PC-9 (cell line): Measurements from ENCODE around the gene GATA6. TPM values are rescaled to one million over a fixed set of nuclear protein-coding genes. Genes with fewer than 3 reads are reported as not detected.

Source experiments
- BruUV-seq: library from RNA; stranded (reverse); fragments of 400-500 nt; replicated peaks from 2 replicates; lab custom pipeline; 2021; lab: Mats Ljungman, UMichigan
- CTCF ChIA-PET: fragments of 300-600 bp; sonication (Branson Sonifier 250); formaldehyde crosslinking; loops from one replicate; lab custom pipeline; 2022; ENCODE audit warnings: antibody characterized with exemption; lab: Charles Lee
- POLR2A ChIA-PET: fragments of 300-600 bp; sonication (Branson Sonifier 250); formaldehyde crosslinking; loops from one replicate; lab custom pipeline; 2022; ENCODE audit warnings: antibody characterized with exemption; ENCODE audit not compliant: unreplicated experiment; lab: Charles Lee
- DNase-seq, 2 experiments: peaks; one replicate each; pipeline versions ENCODE4 v3.0.0 to v3.0.0-alpha.2; 2015 to 2022; ENCODE audit warnings: mixed read lengths in 1 of 2
- H2AFZ ChIP-seq: fragments of 200-600 bp; sonication (generic); 2 replicates; pipeline ENCODE4 v1.8.1; 2017; ENCODE audit warnings: antibody characterized with exemption
- H3F3A ChIP-seq: fragments of 200-600 bp; sonication (generic); 2 replicates; pipeline ENCODE4 v1.8.1; 2017; ENCODE audit warnings: antibody characterized with exemption, mild to moderate bottlenecking, low read depth; ENCODE audit not compliant: insufficient read depth
- H3K27ac ChIP-seq: fragments of 200-600 bp; sonication (generic); 2 replicates; pipeline ENCODE4 v1.6.1; 2016; ENCODE audit warnings: mixed run types
- H3K27me3 ChIP-seq: fragments of 200-600 bp; sonication (generic); 2 replicates; pipeline ENCODE4 v1.6.1; 2016; ENCODE audit warnings: low read depth, mixed run types; ENCODE audit not compliant: insufficient read depth
- H3K36me3 ChIP-seq: fragments of 200-600 bp; sonication (generic); 2 replicates; pipeline ENCODE4 v1.6.1; 2016; ENCODE audit warnings: low read depth, mixed run types
- H3K4me1 ChIP-seq: fragments of 200-600 bp; sonication (generic); replicated peaks from 2 replicates; pipeline ENCODE4 v1.6.1; 2016; ENCODE audit warnings: mixed run types; ENCODE audit not compliant: insufficient read depth
- H3K4me2 ChIP-seq: fragments of 200-600 bp; sonication (generic); 2 replicates; pipeline ENCODE4 v1.6.1; 2017; ENCODE audit warnings: mixed run types
- H3K4me3 ChIP-seq: fragments of 200-600 bp; sonication (generic); 2 replicates; pipeline ENCODE4 v1.6.1; 2016; ENCODE audit warnings: mixed run types
- H3K79me2 ChIP-seq: fragments of 200-600 bp; sonication (generic); 2 replicates; pipeline ENCODE4 v1.6.1; 2017; ENCODE audit warnings: low read depth, mixed run types
- H3K9me2 ChIP-seq: fragments of 200-600 bp; sonication (generic); 2 replicates; pipeline ENCODE4 v1.8.1; 2017; ENCODE audit warnings: mild to moderate bottlenecking; ENCODE audit not compliant: insufficient read depth
- H3K9me3 ChIP-seq: fragments of 200-600 bp; sonication (generic); 2 replicates; pipeline ENCODE4 v1.8.1; 2016; ENCODE audit warnings: low read depth; ENCODE audit not compliant: insufficient read depth
- H4K20me1 ChIP-seq: fragments of 200-600 bp; sonication (generic); 2 replicates; pipeline ENCODE4 v1.8.1; 2017; ENCODE audit not compliant: insufficient read depth
- EZH2 ChIP-seq: fragments of 200-600 bp; sonication (generic); IDR thresholded peaks from 2 replicates; pipeline ENCODE4 v1.8.0; 2017; ENCODE audit warnings: antibody characterized with exemption, low read depth
- intact Hi-C: fragments of 100-400 bp; cut with micrococcal nuclease; formaldehyde crosslinking; loops from one replicate; pipeline ENCODE4 v1.10.0; 2022; ENCODE audit not compliant: unreplicated experiment
- total RNA-seq: library from RNA; stranded (reverse); gene quantifications from 2 replicates; pipeline ENCODE4 v1.2.3, GENCODE V29; 2021
- TF ChIP-seq, protein P1 (sequence below): fragments of 200-600 bp; sonication (generic); conservative IDR thresholded peaks from 2 replicates; pipeline ENCODE4 v1.6.1; 2017; ENCODE audit warnings: mixed run types, antibody characterized with exemption, mild to moderate bottlenecking, moderate library complexity

GATA6 gene
- total RNA-seq, 1 experiment from 2014 or later = 9.1 TPM

DNA sequence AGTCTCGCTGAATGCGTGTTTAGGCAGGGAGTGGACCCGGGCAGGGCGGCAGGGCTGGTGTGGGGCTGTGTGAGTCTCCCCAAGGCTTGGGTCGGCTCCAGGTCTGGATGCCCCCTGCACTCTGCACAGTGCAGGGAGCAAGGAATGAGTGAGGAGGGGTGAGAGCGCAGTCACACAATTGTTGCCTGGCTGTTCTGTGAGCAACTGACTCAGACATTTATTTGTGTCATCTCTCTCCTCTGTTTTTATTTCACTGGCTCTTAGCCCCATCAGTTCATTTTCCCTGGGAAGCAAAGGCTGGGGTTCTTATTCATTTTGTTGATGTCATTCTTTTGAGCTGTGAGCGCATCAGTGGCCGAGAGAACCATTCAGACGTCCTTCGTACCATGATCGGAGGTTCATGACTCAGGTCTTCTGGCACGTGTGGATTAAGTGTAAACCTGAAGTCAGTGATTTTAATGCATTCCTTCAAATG lies 61.1 kb downstream of the GATA6 start:
- TF ChIP-seq EZH2 = no peak
- TF ChIP-seq, protein P1, sequence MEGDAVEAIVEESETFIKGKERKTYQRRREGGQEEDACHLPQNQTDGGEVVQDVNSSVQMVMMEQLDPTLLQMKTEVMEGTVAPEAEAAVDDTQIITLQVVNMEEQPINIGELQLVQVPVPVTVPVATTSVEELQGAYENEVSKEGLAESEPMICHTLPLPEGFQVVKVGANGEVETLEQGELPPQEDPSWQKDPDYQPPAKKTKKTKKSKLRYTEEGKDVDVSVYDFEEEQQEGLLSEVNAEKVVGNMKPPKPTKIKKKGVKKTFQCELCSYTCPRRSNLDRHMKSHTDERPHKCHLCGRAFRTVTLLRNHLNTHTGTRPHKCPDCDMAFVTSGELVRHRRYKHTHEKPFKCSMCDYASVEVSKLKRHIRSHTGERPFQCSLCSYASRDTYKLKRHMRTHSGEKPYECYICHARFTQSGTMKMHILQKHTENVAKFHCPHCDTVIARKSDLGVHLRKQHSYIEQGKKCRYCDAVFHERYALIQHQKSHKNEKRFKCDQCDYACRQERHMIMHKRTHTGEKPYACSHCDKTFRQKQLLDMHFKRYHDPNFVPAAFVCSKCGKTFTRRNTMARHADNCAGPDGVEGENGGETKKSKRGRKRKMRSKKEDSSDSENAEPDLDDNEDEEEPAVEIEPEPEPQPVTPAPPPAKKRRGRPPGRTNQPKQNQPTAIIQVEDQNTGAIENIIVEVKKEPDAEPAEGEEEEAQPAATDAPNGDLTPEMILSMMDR = no peak
- H3K4me1 ChIP-seq = no peaks in the 10 kb centered on the region
- no peaks in the 10 kb centered on the region for H3F3A ChIP-seq
- no peaks in the 10 kb centered on the region for H4K20me1 ChIP-seq
- ChIA-PET CTCF (no interaction called here), POLR2A (no interaction called here)
- H3K27ac ChIP-seq = no peak overlapping the region
- BruUV-seq = no TSS peak
- intact Hi-C loops = no loop called here
- H3K27me3 ChIP-seq = no peaks in the 10 kb centered on the region
- H3K36me3 ChIP-seq = no peaks in the 10 kb centered on the region
- no peaks in the 10 kb centered on the region for H3K9me3 ChIP-seq
- H2AFZ ChIP-seq = no peak overlapping the region
- H3K79me2 ChIP-seq = no peaks in the 10 kb centered on the region
- H3K9me2 ChIP-seq = no peaks in the 10 kb centered on the region
- H3K4me2 ChIP-seq = no peak overlapping the region
- DNase-seq = no peak
- no peak overlapping the region for H3K4me3 ChIP-seq

DNA sequence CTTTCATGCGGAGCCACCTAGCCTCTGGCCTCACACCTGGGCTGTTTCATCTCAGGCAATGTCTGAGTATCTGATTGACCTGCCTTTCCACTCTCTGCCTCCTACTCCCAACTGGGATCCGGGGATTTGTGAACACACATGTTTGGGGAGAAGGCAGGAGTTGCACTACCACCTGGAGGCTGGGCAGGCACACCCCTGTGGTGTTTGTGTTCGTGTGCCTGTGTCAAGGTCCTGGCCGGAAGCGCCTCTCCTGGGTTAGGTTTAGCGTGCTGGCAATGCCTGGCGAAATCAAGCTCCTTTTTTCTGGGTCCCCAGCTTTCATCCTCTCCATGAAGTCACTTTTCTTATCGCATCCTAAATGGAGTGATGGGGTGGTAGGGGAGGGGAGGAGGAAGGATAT lies 63.9 kb downstream of the GATA6 start:
- ChIA-PET POLR2A (no interaction called here), CTCF (no interaction called here)
- H3K4me3 ChIP-seq = no peak overlapping the region
- TF ChIP-seq, protein P1 = no peak
- no peak for TF ChIP-seq EZH2
- H3K4me1 ChIP-seq = no peaks in the 10 kb centered on the region
- no peaks in the 10 kb centered on the region for H3K9me3 ChIP-seq
- no peak overlapping the region for H3K4me2 ChIP-seq
- no peaks in the 10 kb centered on the region for H3K79me2 ChIP-seq
- no peaks in the 10 kb centered on the region for H3K27me3 ChIP-seq
- H2AFZ ChIP-seq = no peak overlapping the region
- no peaks in the 10 kb centered on the region for H3K9me2 ChIP-seq
- intact Hi-C loops = no loop called here
- no peak overlapping the region for H3K27ac ChIP-seq
- no peaks in the 10 kb centered on the region for H4K20me1 ChIP-seq
- DNase-seq = no peak
- no peaks in the 10 kb centered on the region for H3F3A ChIP-seq
- no peaks in the 10 kb centered on the region for H3K36me3 ChIP-seq
- BruUV-seq = no TSS peak

DNA sequence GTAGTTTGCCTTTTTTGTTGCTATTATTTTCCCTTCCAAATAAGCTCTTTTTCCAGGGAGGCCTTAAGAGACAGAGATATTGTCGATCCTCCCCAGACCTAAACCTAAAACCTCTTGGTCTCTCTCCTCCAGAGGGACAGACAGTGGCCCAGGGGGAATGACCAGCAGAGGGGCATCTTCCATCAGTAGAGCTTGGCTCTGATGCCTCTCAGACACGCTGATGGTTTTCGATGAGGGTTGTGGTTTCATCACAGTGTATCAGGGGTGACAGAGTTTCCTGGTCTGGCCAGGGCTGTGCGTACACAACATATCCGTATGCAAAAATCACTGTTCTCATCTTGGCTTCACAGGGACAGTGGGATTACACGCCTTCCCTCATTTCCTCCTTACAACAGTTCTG lies 68.6 kb downstream of the GATA6 start:
- Histone ChIP-seq H3K79me2 (no peaks in the 10 kb centered on the region), H3K4me1 (no peaks in the 10 kb centered on the region), H2AFZ (no peak overlapping the region), H3K4me3 (no peak overlapping the region), H4K20me1 (no peaks in the 10 kb centered on the region), H3K9me3 (no peaks in the 10 kb centered on the region), H3K27ac (no peak overlapping the region), H3K27me3 (no peaks in the 10 kb centered on the region), H3K9me2 (no peaks in the 10 kb centered on the region), H3K36me3 (no peaks in the 10 kb centered on the region), H3F3A (no peaks in the 10 kb centered on the region), H3K4me2 (no peak overlapping the region)
- no TSS peak for BruUV-seq
- TF ChIP-seq, protein P1 = no peak
- TF ChIP-seq EZH2 = no peak
- intact Hi-C loops = no loop called here
- POLR2A ChIA-PET = no interaction called here
- DNase-seq = no peak
- CTCF ChIA-PET = no interaction called here
